Measurements from ENCODE around the gene MTMR10. TPM values are rescaled to one million over a fixed set of nuclear protein-coding genes. Genes with fewer than 3 reads are reported as not detected.

The MTMR10 gene
- 33.5 and 34.1 TPM in 2 replicates for polyA plus RNA-seq (2013)

- H3K9me3 ChIP-seq (ENCODE audit: insufficient read depth, low read depth, low read length) = no peaks in the 10 kb centered on the region
- no peaks in the 10 kb centered on the region for H3K27me3 ChIP-seq (ENCODE audit: insufficient read depth, low read length)
- peak within 1 kb of the TSS; percentile 66 for H2AFZ ChIP-seq (ENCODE audit: insufficient read depth, low read length, poor library complexity)
- H2BK12ac ChIP-seq (ENCODE audit: low read length) = peak within 1 kb of the TSS; percentile 51
- peak within 1 kb of the TSS; percentile 94 for H2BK5ac ChIP-seq (ENCODE audit: low read depth, low read length, poor library complexity)
- H3K4ac ChIP-seq (ENCODE audit: low read depth, low read length) = peak within 1 kb of the TSS; percentile 71
- H3K14ac ChIP-seq (ENCODE audit: low read length) = peak within 1 kb of the TSS; percentile 98
- H3K18ac ChIP-seq (ENCODE audit: low read length) = peak within 1 kb of the TSS; percentile 98
- H3K4me3 ChIP-seq (ENCODE audit: low read depth, low read length) = peak within 1 kb of the TSS; percentile 88
- H3K36me3 ChIP-seq (ENCODE audit: control insufficient read depth in 1 of 2, insufficient read depth in 2 of 2, low read length in 2 of 2) = peaks cover 2 to 3% of the 10 kb centered on the region in 2 experiments
- peak within 1 kb of the TSS; percentile 78 for H3K4me2 ChIP-seq (ENCODE audit: low read length)
- peak within 1 kb of the TSS; percentile 97 for H2BK120ac ChIP-seq (ENCODE audit: insufficient read depth, low read length, poor library complexity)
- no CpG with 5 or more reads among the region's 114 CpGs for WGBS (ENCODE audit: extremely low coverage, insufficient coverage, insufficient read length)
- H3K27ac ChIP-seq (ENCODE audit: low read depth, low read length) = peak within 1 kb of the TSS; percentile 95
- peak within 1 kb of the TSS; percentile 84 for H2AK5ac ChIP-seq (ENCODE audit: low read length)
- peaks cover 3 to 6% of the 10 kb centered on the region in 2 experiments for H3K4me1 ChIP-seq (ENCODE audit: control insufficient read depth in 1 of 2, insufficient read depth in 2 of 2, low read length in 2 of 2)
- H4K91ac ChIP-seq (ENCODE audit: low read depth, low read length) = peak within 1 kb of the TSS; percentile 96
- peak within 1 kb of the TSS; percentile 91 for H3K9ac ChIP-seq (ENCODE audit: low read length)
- H3K79me2 ChIP-seq (ENCODE audit: control insufficient read depth, insufficient read depth, low read length, poor library complexity) = peaks cover 18% of the 10 kb centered on the region
- peak; percentile 80 to 90 for DNase-seq
- H4K8ac ChIP-seq (ENCODE audit: low read depth, low read length) = peak within 1 kb of the TSS; percentile 99
- peak within 1 kb of the TSS; percentile 88 for H4K12ac ChIP-seq (ENCODE audit: low read depth, low read length)
- H3K23ac ChIP-seq (ENCODE audit: low read length) = no peak within 1 kb of the TSS
- H3K79me1 ChIP-seq (ENCODE audit: low read length) = peaks cover 16% of the 10 kb centered on the region
These were observed at the start of gene MTMR10 for GRCh38 chr15:30991255-30992235. Gene MTMR10, minus strand, starts transcription at chr15:30991628. Its CDS starts 122 bp downstream, at chr15:30991506.

GRCh38 chr15:31040611-31041010 is 49.2 kb upstream of the MTMR10 start:
- DNase-seq = peak in 1 of 2 donors; percentile 54
- no peak overlapping the region for H3K14ac ChIP-seq (ENCODE audit: low read length)
- H4K12ac ChIP-seq (ENCODE audit: low read depth, low read length) = no peak overlapping the region

GRCh38 chr15:31039961-31040360 is 48.5 kb upstream of the MTMR10 start:
- no peaks in the 10 kb centered on the region for H3K79me2 ChIP-seq (ENCODE audit: control insufficient read depth, insufficient read depth, low read length, poor library complexity)
- H3K27me3 ChIP-seq (ENCODE audit: insufficient read depth, low read length) = no peaks in the 10 kb centered on the region
- no peak overlapping the region for H3K4me2 ChIP-seq (ENCODE audit: low read length)
- H3K9ac ChIP-seq (ENCODE audit: low read length) = no peak overlapping the region
- no peak overlapping the region for H2BK5ac ChIP-seq (ENCODE audit: low read depth, low read length, poor library complexity)
- H3K18ac ChIP-seq (ENCODE audit: low read length) = no peak overlapping the region
- H3K79me1 ChIP-seq (ENCODE audit: low read length) = no peaks in the 10 kb centered on the region
- no peak overlapping the region for H3K4me3 ChIP-seq (ENCODE audit: low read depth, low read length)
- no peak overlapping the region for H4K91ac ChIP-seq (ENCODE audit: low read depth, low read length)
- no peak overlapping the region for H3K23ac ChIP-seq (ENCODE audit: low read length)
- no peak overlapping the region for H3K4ac ChIP-seq (ENCODE audit: low read depth, low read length)
- peak in 1 of 2 donors; percentile 52 for DNase-seq
- H3K4me1 ChIP-seq (ENCODE audit: control insufficient read depth in 1 of 2, insufficient read depth in 2 of 2, low read length in 2 of 2) = peaks cover 0 to 2% of the 10 kb centered on the region in 2 experiments
- H3K36me3 ChIP-seq (ENCODE audit: control insufficient read depth in 1 of 2, insufficient read depth in 2 of 2, low read length in 2 of 2) = no peaks in the 10 kb centered on the region
- H3K9me3 ChIP-seq (ENCODE audit: insufficient read depth, low read depth, low read length) = no peaks in the 10 kb centered on the region
- no peak overlapping the region for H2BK12ac ChIP-seq (ENCODE audit: low read length)
- no peak overlapping the region for H3K14ac ChIP-seq (ENCODE audit: low read length)
- no peak overlapping the region for H2AK5ac ChIP-seq (ENCODE audit: low read length)
- no peak overlapping the region for H2BK120ac ChIP-seq (ENCODE audit: insufficient read depth, low read length, poor library complexity)
- no peak overlapping the region for H2AFZ ChIP-seq (ENCODE audit: insufficient read depth, low read length, poor library complexity)
- WGBS (ENCODE audit: extremely low coverage, insufficient coverage, insufficient read length) = no CpG with 5 or more reads among the region's 16 CpGs
- H3K27ac ChIP-seq (ENCODE audit: low read depth, low read length) = no peak overlapping the region
- no peak overlapping the region for H4K12ac ChIP-seq (ENCODE audit: low read depth, low read length)
- no peak overlapping the region for H4K8ac ChIP-seq (ENCODE audit: low read depth, low read length)

More at GRCh38 chr15:31040611-31041010, 49.2 kb upstream of the MTMR10 start:
- no peak overlapping the region for H4K91ac ChIP-seq (ENCODE audit: low read depth, low read length)
- H3K4ac ChIP-seq (ENCODE audit: low read depth, low read length) = no peak overlapping the region
- H2AK5ac ChIP-seq (ENCODE audit: low read length) = no peak overlapping the region
- H3K27ac ChIP-seq (ENCODE audit: low read depth, low read length) = no peak overlapping the region
- H3K4me3 ChIP-seq (ENCODE audit: low read depth, low read length) = no peak overlapping the region
- no peak overlapping the region for H3K23ac ChIP-seq (ENCODE audit: low read length)
- no peaks in the 10 kb centered on the region for H3K4me1 ChIP-seq (ENCODE audit: control insufficient read depth in 1 of 2, insufficient read depth in 2 of 2, low read length in 2 of 2)
- no peak overlapping the region for H2AFZ ChIP-seq (ENCODE audit: insufficient read depth, low read length, poor library complexity)
- no CpG with 5 or more reads among the region's 8 CpGs for WGBS (ENCODE audit: extremely low coverage, insufficient coverage, insufficient read length)
- H3K36me3 ChIP-seq (ENCODE audit: control insufficient read depth in 1 of 2, insufficient read depth in 2 of 2, low read length in 2 of 2) = no peaks in the 10 kb centered on the region
- no peak overlapping the region for H3K18ac ChIP-seq (ENCODE audit: low read length)
- no peaks in the 10 kb centered on the region for H3K79me2 ChIP-seq (ENCODE audit: control insufficient read depth, insufficient read depth, low read length, poor library complexity)
- no peak overlapping the region for H2BK120ac ChIP-seq (ENCODE audit: insufficient read depth, low read length, poor library complexity)
- no peak overlapping the region for H2BK12ac ChIP-seq (ENCODE audit: low read length)
- no peak overlapping the region for H3K4me2 ChIP-seq (ENCODE audit: low read length)
- no peak overlapping the region for H4K8ac ChIP-seq (ENCODE audit: low read depth, low read length)
- no peaks in the 10 kb centered on the region for H3K79me1 ChIP-seq (ENCODE audit: low read length)
- no peaks in the 10 kb centered on the region for H3K27me3 ChIP-seq (ENCODE audit: insufficient read depth, low read length)
- H3K9ac ChIP-seq (ENCODE audit: low read length) = no peak overlapping the region
- no peaks in the 10 kb centered on the region for H3K9me3 ChIP-seq (ENCODE audit: insufficient read depth, low read depth, low read length)
- H2BK5ac ChIP-seq (ENCODE audit: low read depth, low read length, poor library complexity) = no peak overlapping the region

GRCh38 chr15:31037731-31038477 is 46.5 kb upstream of the MTMR10 start:
- Histone ChIP-seq H3K27me3 (ENCODE audit: insufficient read depth, low read length) (no peaks in the 10 kb centered on the region), H4K12ac (ENCODE audit: low read depth, low read length) (no peak overlapping the region), H3K27ac (ENCODE audit: low read depth, low read length) (no peak overlapping the region), H2AK5ac (ENCODE audit: low read length) (no peak overlapping the region), H3K4me3 (ENCODE audit: low read depth, low read length) (no peak overlapping the region), H3K36me3 (ENCODE audit: control insufficient read depth in 1 of 2, insufficient read depth in 2 of 2, low read length in 2 of 2) (no peaks in the 10 kb centered on the region), H4K8ac (ENCODE audit: low read depth, low read length) (no peak overlapping the region), H3K23ac (ENCODE audit: low read length) (no peak overlapping the region), H2BK12ac (ENCODE audit: low read length) (no peak overlapping the region), H3K14ac (ENCODE audit: low read length) (no peak overlapping the region), H3K9ac (ENCODE audit: low read length) (no peak overlapping the region), H3K18ac (ENCODE audit: low read length) (no peak overlapping the region), H3K4me1 (ENCODE audit: control insufficient read depth in 1 of 2, insufficient read depth in 2 of 2, low read length in 2 of 2) (peaks cover 11 to 12% of the 10 kb centered on the region in 2 experiments), H3K4ac (ENCODE audit: low read depth, low read length) (no peak overlapping the region), H2AFZ (ENCODE audit: insufficient read depth, low read length, poor library complexity) (no peak overlapping the region), H3K4me2 (ENCODE audit: low read length) (no peak overlapping the region), H4K91ac (ENCODE audit: low read depth, low read length) (no peak overlapping the region), H3K79me2 (ENCODE audit: control insufficient read depth, insufficient read depth, low read length, poor library complexity) (no peaks in the 10 kb centered on the region), H3K9me3 (ENCODE audit: insufficient read depth, low read depth, low read length) (no peaks in the 10 kb centered on the region), H2BK5ac (ENCODE audit: low read depth, low read length, poor library complexity) (no peak overlapping the region), H2BK120ac (ENCODE audit: insufficient read depth, low read length, poor library complexity) (no peak overlapping the region), H3K79me1 (ENCODE audit: low read length) (peaks cover 6% of the 10 kb centered on the region)
- peak; percentile 58 to 90 for DNase-seq
- WGBS (ENCODE audit: extremely low coverage, insufficient coverage, insufficient read length) = no CpG with 5 or more reads among the region's 10 CpGs

Measured in trophoblast cell (in vitro differentiated cells and primary cell).